ENCODE measurements around the gene DEFB132. TPM values are rescaled to one million over a fixed set of nuclear protein-coding genes. Genes with fewer than 3 reads are reported as not detected.

Gene DEFB132
- total and polyA plus RNA-seq, 2 of the 13 experiments (the other 11 are each of a cell fraction or from before 2014, with no cell fraction given): not detected

- TF ChIP-seq CEBPZ (IDR thresholded peaks at IDR 0.05; ENCODE audit: low read length) (no peak), ZNF609 (CRISPR knock-in tag; IDR thresholded peaks at IDR 0.05; ENCODE audit: borderline replicate concordance) (peak; percentile 79; the same call in 1 of the 2 replicates), ARID2 (CRISPR knock-in tag; IDR thresholded peaks at IDR 0.05; ENCODE audit: borderline replicate concordance) (peak; percentile 99), BATF2 (CRISPR knock-in tag; IDR thresholded peaks at IDR 0.05) (peak; percentile 75; the same call in 1 of the 2 replicates), CREB1 (IDR thresholded peaks at IDR 0.05) (peak; percentile 40; the same call in 1 of the 2 replicates), CREB1 (CRISPR knock-in tag; IDR thresholded peaks at IDR 0.05) (no peak), ZNF264 (CRISPR knock-in tag; IDR thresholded peaks at IDR 0.05) (no peak), NFYB (CRISPR knock-in tag; IDR thresholded peaks at IDR 0.05) (no peak; the same call in 1 of the 2 replicates), SRF (IDR thresholded peaks at IDR 0.05; ENCODE audit: low read depth, low read length) (no peak), BCLAF1 (IDR thresholded peaks at IDR 0.05) (no peak), PHF8 (CRISPR knock-in tag; IDR thresholded peaks at IDR 0.05) (peak; percentile 74), ZNF256 (CRISPR knock-in tag; conservative IDR thresholded peaks at IDR 0.05) (0 out of 2 replicates have a peak, but pooled peaks have one; percentile 95), ONECUT2 (CRISPR knock-in tag; IDR thresholded peaks at IDR 0.05) (peak; percentile 78), KMT2A (CRISPR knock-in tag; IDR thresholded peaks at IDR 0.05) (peak; percentile 84), KLF9 (CRISPR knock-in tag; IDR thresholded peaks at IDR 0.05; ENCODE audit: low read depth) (peak; percentile 64; the same call in 1 of the 2 replicates), NFKBIZ (CRISPR knock-in tag; IDR thresholded peaks at IDR 0.05) (peak; percentile 63; the same call in 1 of the 2 replicates), SOX6 (IDR thresholded peaks at IDR 0.05) (no peak), SOX6 (CRISPR knock-in tag; IDR thresholded peaks at IDR 0.05) (peak; percentile 91)
Observed at GRCh38 chr20:266596-267562, 9.4 kb downstream of the DEFB132 start (continued).

Data from HepG2 (cell line).